Measurements from ENCODE around the gene FANCC.

The FANCC gene

GRCh38 chr9:95107976-95108375 is 209.5 kb downstream of the FANCC start:
- H4K91ac ChIP-seq (ENCODE audit: low read length): no peak overlapping the region
- no peaks in the 10 kb centered on the region for H3K27me3 ChIP-seq (ENCODE audit: control insufficient read depth in 1 of 2, insufficient read depth in 1 of 2, low read length in 2 of 2)
- H3K9ac ChIP-seq (ENCODE audit: low read length): no peak overlapping the region
- H3K23ac ChIP-seq (ENCODE audit: low read length in 2 of 2): no peak overlapping the region
- no peak overlapping the region for H2AK5ac ChIP-seq (ENCODE audit: low read length, severe bottlenecking)
- no peak overlapping the region for H2BK15ac ChIP-seq (ENCODE audit: low read depth, poor library complexity, severe bottlenecking)
- no peak for DNase-seq
- H4K8ac ChIP-seq (ENCODE audit: low read length): no peak overlapping the region
- no peak overlapping the region for H3K4me3 ChIP-seq (ENCODE audit: insufficient read depth in 1 of 2, low read depth in 1 of 2, low read length in 2 of 2)
- no peak overlapping the region for H3K4ac ChIP-seq (ENCODE audit: low read depth in 1 of 2, low read length in 2 of 2)
- H3K27ac ChIP-seq (ENCODE audit: low read length, poor library complexity, severe bottlenecking): no peak overlapping the region
- H2BK12ac ChIP-seq (ENCODE audit: low read length in 2 of 2): no peak overlapping the region
- H3K4me1 ChIP-seq (ENCODE audit: control insufficient read depth, insufficient read depth, low read depth, low read length): peaks cover 12% of the 10 kb centered on the region
- H3K18ac ChIP-seq (ENCODE audit: low read depth in 1 of 2, low read length in 2 of 2): no peak overlapping the region
- no peak overlapping the region for H2AFZ ChIP-seq (ENCODE audit: low read depth, low read length)
- H3K14ac ChIP-seq (ENCODE audit: low read length in 2 of 2): no peak overlapping the region
- 93% methylated on average over 14 of the region's 14 CpGs for WGBS
- no peak overlapping the region for H3K4me2 ChIP-seq (ENCODE audit: low read length, poor library complexity, severe bottlenecking)
- no peak overlapping the region for H2BK120ac ChIP-seq (ENCODE audit: low read depth, low read length)
- H3K79me1 ChIP-seq (replicated peaks; ENCODE audit: low read length, poor library complexity, severe bottlenecking): peaks cover 18% of the 10 kb centered on the region
- peaks cover 22 to 59% of the 10 kb centered on the region in 2 experiments for H3K36me3 ChIP-seq (ENCODE audit: control insufficient read depth in 1 of 2, insufficient read depth in 2 of 2, low read depth in 1 of 2, low read length in 2 of 2)
- H2BK5ac ChIP-seq (ENCODE audit: low read depth, low read length, poor library complexity, severe bottlenecking): no peak overlapping the region
- H3K9me3 ChIP-seq (ENCODE audit: control insufficient read depth, low read length): no peaks in the 10 kb centered on the region

- H2AFZ ChIP-seq (ENCODE audit: low read depth, low read length): no peak overlapping the region
- H3K79me1 ChIP-seq (replicated peaks; ENCODE audit: low read length, poor library complexity, severe bottlenecking): peaks cover 23% of the 10 kb centered on the region
- no peak overlapping the region for H3K4me2 ChIP-seq (ENCODE audit: low read length, poor library complexity, severe bottlenecking)
- WGBS: 97% methylated on average over 18 of the region's 18 CpGs
- H3K27me3 ChIP-seq (ENCODE audit: control insufficient read depth in 1 of 2, insufficient read depth in 1 of 2, low read length in 2 of 2): no peaks in the 10 kb centered on the region
- no peak overlapping the region for H2BK15ac ChIP-seq (ENCODE audit: low read depth, poor library complexity, severe bottlenecking)
- peaks cover 14% of the 10 kb centered on the region for H3K4me1 ChIP-seq (ENCODE audit: control insufficient read depth, insufficient read depth, low read depth, low read length)
- H2AK5ac ChIP-seq (ENCODE audit: low read length, severe bottlenecking): no peak overlapping the region
- no peak overlapping the region for H2BK12ac ChIP-seq (ENCODE audit: low read length in 2 of 2)
- H3K18ac ChIP-seq (ENCODE audit: low read depth in 1 of 2, low read length in 2 of 2): no peak overlapping the region
- peaks cover 22 to 57% of the 10 kb centered on the region in 2 experiments for H3K36me3 ChIP-seq (ENCODE audit: control insufficient read depth in 1 of 2, insufficient read depth in 2 of 2, low read depth in 1 of 2, low read length in 2 of 2)
- no peak overlapping the region for H2BK5ac ChIP-seq (ENCODE audit: low read depth, low read length, poor library complexity, severe bottlenecking)
- H4K91ac ChIP-seq (ENCODE audit: low read length): no peak overlapping the region
- no peak for DNase-seq
- no peak overlapping the region for H3K4me3 ChIP-seq (ENCODE audit: insufficient read depth in 1 of 2, low read depth in 1 of 2, low read length in 2 of 2)
- H3K14ac ChIP-seq (ENCODE audit: low read length in 2 of 2): no peak overlapping the region
- no peak overlapping the region for H3K23ac ChIP-seq (ENCODE audit: low read length in 2 of 2)
- no peak overlapping the region for H4K8ac ChIP-seq (ENCODE audit: low read length)
- H3K4ac ChIP-seq (ENCODE audit: low read depth in 1 of 2, low read length in 2 of 2): no peak overlapping the region
- H3K9me3 ChIP-seq (ENCODE audit: control insufficient read depth, low read length): no peaks in the 10 kb centered on the region
- H2BK120ac ChIP-seq (ENCODE audit: low read depth, low read length): no peak overlapping the region
- no peak overlapping the region for H3K27ac ChIP-seq (ENCODE audit: low read length, poor library complexity, severe bottlenecking)
- H3K9ac ChIP-seq (ENCODE audit: low read length): no peak overlapping the region
Measured at GRCh38 chr9:95107001-95107749, 210.3 kb downstream of the FANCC start.

- H4K8ac ChIP-seq (ENCODE audit: low read length): no peak overlapping the region
- no peak overlapping the region for H2AK5ac ChIP-seq (ENCODE audit: low read length, severe bottlenecking)
- H2BK12ac ChIP-seq (ENCODE audit: low read length in 2 of 2): no peak overlapping the region
- no peak overlapping the region for H2AFZ ChIP-seq (ENCODE audit: low read depth, low read length)
- no peak overlapping the region for H3K4me2 ChIP-seq (ENCODE audit: low read length, poor library complexity, severe bottlenecking)
- H3K18ac ChIP-seq (ENCODE audit: low read depth in 1 of 2, low read length in 2 of 2): no peak overlapping the region
- WGBS: 92% methylated on average over 13 of the region's 13 CpGs
- no peak overlapping the region for H3K14ac ChIP-seq (ENCODE audit: low read length in 2 of 2)
- H3K9ac ChIP-seq (ENCODE audit: low read length): no peak overlapping the region
- no peak overlapping the region for H2BK15ac ChIP-seq (ENCODE audit: low read depth, poor library complexity, severe bottlenecking)
- no peak overlapping the region for H3K23ac ChIP-seq (ENCODE audit: low read length in 2 of 2)
- H2BK120ac ChIP-seq (ENCODE audit: low read depth, low read length): no peak overlapping the region
- no peaks in the 10 kb centered on the region for H3K9me3 ChIP-seq (ENCODE audit: control insufficient read depth, low read length)
- H3K4ac ChIP-seq (ENCODE audit: low read depth in 1 of 2, low read length in 2 of 2): no peak overlapping the region
- H3K27me3 ChIP-seq (ENCODE audit: control insufficient read depth in 1 of 2, insufficient read depth in 1 of 2, low read length in 2 of 2): no peaks in the 10 kb centered on the region
- peaks cover 28% of the 10 kb centered on the region for H3K79me1 ChIP-seq (replicated peaks; ENCODE audit: low read length, poor library complexity, severe bottlenecking)
- no peak overlapping the region for H3K4me3 ChIP-seq (ENCODE audit: insufficient read depth in 1 of 2, low read depth in 1 of 2, low read length in 2 of 2)
- no peak for DNase-seq
- H3K27ac ChIP-seq (ENCODE audit: low read length, poor library complexity, severe bottlenecking): no peak overlapping the region
- no peak overlapping the region for H2BK5ac ChIP-seq (ENCODE audit: low read depth, low read length, poor library complexity, severe bottlenecking)
- H3K4me1 ChIP-seq (ENCODE audit: control insufficient read depth, insufficient read depth, low read depth, low read length): peaks cover 22% of the 10 kb centered on the region
- no peak overlapping the region for H4K91ac ChIP-seq (ENCODE audit: low read length)
- H3K36me3 ChIP-seq (ENCODE audit: control insufficient read depth in 1 of 2, insufficient read depth in 2 of 2, low read depth in 1 of 2, low read length in 2 of 2): peaks cover 11 to 50% of the 10 kb centered on the region in 2 experiments
Measured at GRCh38 chr9:95105519-95106287, 211.8 kb downstream of the FANCC start.

- H2BK5ac ChIP-seq (ENCODE audit: low read depth, low read length, poor library complexity, severe bottlenecking): no peak overlapping the region
- no peak overlapping the region for H3K9ac ChIP-seq (ENCODE audit: low read length)
- H3K9me3 ChIP-seq (ENCODE audit: control insufficient read depth, low read length): no peaks in the 10 kb centered on the region
- no peak overlapping the region for H3K23ac ChIP-seq (ENCODE audit: low read length in 2 of 2)
- peaks cover 11 to 50% of the 10 kb centered on the region in 2 experiments for H3K36me3 ChIP-seq (ENCODE audit: control insufficient read depth in 1 of 2, insufficient read depth in 2 of 2, low read depth in 1 of 2, low read length in 2 of 2)
- H4K91ac ChIP-seq (ENCODE audit: low read length): no peak overlapping the region
- H3K14ac ChIP-seq (ENCODE audit: low read length in 2 of 2): no peak overlapping the region
- H3K18ac ChIP-seq (ENCODE audit: low read depth in 1 of 2, low read length in 2 of 2): no peak overlapping the region
- H3K4me1 ChIP-seq (ENCODE audit: control insufficient read depth, insufficient read depth, low read depth, low read length): peaks cover 24% of the 10 kb centered on the region
- WGBS: 94% methylated on average over 11 of the region's 12 CpGs
- no peak overlapping the region for H3K4ac ChIP-seq (ENCODE audit: low read depth in 1 of 2, low read length in 2 of 2)
- no peak overlapping the region for H2AFZ ChIP-seq (ENCODE audit: low read depth, low read length)
- no peak overlapping the region for H3K27ac ChIP-seq (ENCODE audit: low read length, poor library complexity, severe bottlenecking)
- H2BK120ac ChIP-seq (ENCODE audit: low read depth, low read length): no peak overlapping the region
- no peak overlapping the region for H2AK5ac ChIP-seq (ENCODE audit: low read length, severe bottlenecking)
- no peak overlapping the region for H2BK12ac ChIP-seq (ENCODE audit: low read length in 2 of 2)
- no peak overlapping the region for H4K8ac ChIP-seq (ENCODE audit: low read length)
- H3K4me3 ChIP-seq (ENCODE audit: insufficient read depth in 1 of 2, low read depth in 1 of 2, low read length in 2 of 2): no peak overlapping the region
- H3K27me3 ChIP-seq (ENCODE audit: control insufficient read depth in 1 of 2, insufficient read depth in 1 of 2, low read length in 2 of 2): no peaks in the 10 kb centered on the region
- DNase-seq: no peak
- H3K4me2 ChIP-seq (ENCODE audit: low read length, poor library complexity, severe bottlenecking): no peak overlapping the region
- peaks cover 28% of the 10 kb centered on the region for H3K79me1 ChIP-seq (replicated peaks; ENCODE audit: low read length, poor library complexity, severe bottlenecking)
- no peak overlapping the region for H2BK15ac ChIP-seq (ENCODE audit: low read depth, poor library complexity, severe bottlenecking)
Measured at GRCh38 chr9:95104980-95105379, 212.5 kb downstream of the FANCC start.

Data from mesenchymal stem cell (in vitro differentiated cells and primary cell).